HCT116 (cell line): ENCODE data around the gene KRTAP10-10. TPM values are rescaled to one million over a fixed set of nuclear protein-coding genes. Genes with fewer than 3 reads are reported as not detected.
"Not testable (repeated sequence)": the region's sequence is repeated elsewhere in the genome, so short reads cannot be mapped to it uniquely, and the experiment has no call there.

ENCODE experiments used
- ATAC-seq: fragments of 200-7000 bp; cut with Tn5 transposase; 2 replicates; pipeline ENCODE4 v1.9.1; 2020; ENCODE audit warnings: mild to moderate bottlenecking, moderate library complexity
- BruUV-seq: library from RNA; stranded (reverse); fragments of 400-500 nt; replicated peaks from 2 replicates; lab custom pipeline; 2021; lab: Mats Ljungman, UMichigan
- CTCF ChIA-PET: fragments of 300-600 bp; sonication (Branson Sonifier 250); formaldehyde crosslinking; loops from one replicate; lab custom pipeline; 2021; ENCODE audit warnings: antibody characterized with exemption; lab: Charles Lee
- POLR2A ChIA-PET: fragments of 300-600, 350-600 bp; sonication (Branson Sonifier 250); formaldehyde crosslinking; loops from one replicate; lab custom pipeline; 2021; ENCODE audit warnings: antibody characterized with exemption; lab: Charles Lee
- RAD21 ChIA-PET, 2 experiments: fragments of 300-600 bp; sonication (Branson Sonifier 250); formaldehyde crosslinking; loops; one replicate each; lab custom pipeline; 2023; ENCODE audit warnings: low total read pairs in 2 of 2; ENCODE audit not compliant: uncharacterized antibody in 2 of 2, unreplicated experiment in 2 of 2, low non-redundant PET in 1 of 2; lab: Charles Lee
- DNase-seq: peaks from one replicate; pipeline ENCODE4 v3.0.0-alpha.2; 2010; ENCODE audit warnings: low read depth, low spot score
- H2AFZ ChIP-seq: fragments of 200-600 bp; shearing (Covaris generic), sonication (generic); 2 replicates; pipeline ENCODE4 v1.6.1; 2017; ENCODE audit warnings: low read depth, mixed run types, mixed read lengths, antibody characterized with exemption, low read length; ENCODE audit not compliant: poor library complexity, severe bottlenecking
- H3K27ac ChIP-seq: 2 replicates; pipeline ENCODE4 v1.5.1; 2012; ENCODE audit warnings: low read depth, low read length
- H3K27me3 ChIP-seq: fragments of 200-600 bp; sonication (generic); 2 replicates; pipeline ENCODE4 v1.6.1; 2016; ENCODE audit warnings: mixed run types, low read length, mixed read lengths; ENCODE audit not compliant: insufficient read depth
- H3K36me3 ChIP-seq, 2 experiments: fragments of 200-500 bp in 1 of 2; fragments of 200-600 bp in 1 of 2; sonication (Bioruptor generic) in 1 of 2; sonication (generic) in 1 of 2; 2 replicates each; pipeline versions ENCODE4 v1.5.1 to v1.6.1; 2014 to 2016; ENCODE audit warnings: low read length in 2 of 2, inconsistent platforms in 1 of 2, mixed read lengths in 1 of 2, mixed run types in 1 of 2; ENCODE audit not compliant: insufficient read depth in 2 of 2, control insufficient read depth in 1 of 2
- H3K4me1 ChIP-seq, 2 experiments: fragments of 200-600 bp in 1 of 2; sonication (generic) in 1 of 2; 2 replicates each; pipeline versions ENCODE4 v1.5.1 to v1.6.1; 2012 to 2017; ENCODE audit warnings: low read length in 2 of 2, inconsistent platforms in 1 of 2, mild to moderate bottlenecking in 1 of 2, mixed read lengths in 1 of 2, mixed run types in 1 of 2, moderate library complexity in 1 of 2; ENCODE audit not compliant: insufficient read depth in 2 of 2, control insufficient read depth in 1 of 2
- H3K4me2 ChIP-seq: fragments of 200-600 bp; sonication (generic); 2 replicates; pipeline ENCODE4 v1.6.1; 2017; ENCODE audit warnings: mixed run types, low read length, mixed read lengths
- H3K4me3 ChIP-seq, 2 experiments: fragments of 200-600 bp in 1 of 2; sonication (generic) in 1 of 2; replicated peaks in 1 of 2; 2 replicates each; pipeline ENCODE4 v1.5.1; 2011 to 2016; ENCODE audit warnings: low read length in 2 of 2, control low read depth in 1 of 2, low read depth in 1 of 2, mild to moderate bottlenecking in 1 of 2, mixed read lengths in 1 of 2, mixed run types in 1 of 2
- H3K79me2 ChIP-seq: fragments of 200-600 bp; sonication (generic); 2 replicates; pipeline ENCODE4 v1.6.1; 2017; ENCODE audit warnings: mild to moderate bottlenecking, mixed run types, low read length, moderate library complexity, mixed read lengths; ENCODE audit not compliant: insufficient read depth
- H3K9ac ChIP-seq: fragments of 200-600 bp; sonication (generic); 2 replicates; pipeline ENCODE4 v1.6.1; 2016; ENCODE audit warnings: low read length, mixed read lengths
- H3K9me2 ChIP-seq: fragments of 200-600 bp; sonication (generic), shearing (Covaris generic); 2 replicates; pipeline ENCODE4 v1.6.1; 2017; ENCODE audit warnings: mixed run types, mild to moderate bottlenecking, moderate library complexity; ENCODE audit not compliant: insufficient read depth
- H3K9me3 ChIP-seq, 2 experiments: fragments of 200-500 bp in 1 of 2; fragments of 200-600 bp in 1 of 2; sonication (Bioruptor generic) in 1 of 2; sonication (generic) in 1 of 2; 2 replicates each; pipeline ENCODE4 v1.6.1; 2014 to 2017; ENCODE audit warnings: low read length in 2 of 2, mixed read lengths in 2 of 2, inconsistent platforms in 1 of 2, low read depth in 1 of 2, mild to moderate bottlenecking in 1 of 2, mixed run types in 1 of 2, moderate library complexity in 1 of 2; ENCODE audit not compliant: control insufficient read depth in 1 of 2, insufficient read depth in 1 of 2
- H4K20me1 ChIP-seq: fragments of 200-600 bp; sonication (generic), shearing (Covaris generic); 2 replicates; pipeline ENCODE4 v1.6.1; 2017; ENCODE audit warnings: mixed run types, mild to moderate bottlenecking, moderate library complexity; ENCODE audit not compliant: insufficient read depth
- CBX3 ChIP-seq: IDR thresholded peaks from 2 replicates; pipeline ENCODE4 v1.6.1; 2012; ENCODE audit warnings: low read depth
- CEBPB ChIP-seq: IDR thresholded peaks from 2 replicates; pipeline ENCODE4 v1.6.1; 2012; ENCODE audit warnings: low read depth
- EGR1 ChIP-seq: IDR thresholded peaks from 2 replicates; pipeline ENCODE4 v1.6.1; 2012; ENCODE audit warnings: low read depth
- EZH2phosphoT487 ChIP-seq: fragments of 200-600 bp; IDR thresholded peaks from 2 replicates; pipeline ENCODE4 v1.6.1; 2018; ENCODE audit warnings: antibody characterized with exemption, borderline replicate concordance
- FOSL1 ChIP-seq: IDR thresholded peaks from 2 replicates; pipeline ENCODE4 v1.6.1; 2012; ENCODE audit warnings: low read depth
- SIN3A ChIP-seq: IDR thresholded peaks from 2 replicates; pipeline ENCODE4 v1.6.1; 2012; ENCODE audit warnings: low read depth
- TCF7L2 ChIP-seq: IDR thresholded peaks from 2 replicates; pipeline ENCODE4 v1.7.0; 2011; ENCODE audit warnings: borderline replicate concordance, inconsistent platforms; ENCODE audit not compliant: insufficient read depth, insufficient read length; ENCODE audit errors: extremely low read depth
- YY1 ChIP-seq: IDR thresholded peaks from 2 replicates; pipeline ENCODE4 v1.6.1; 2011; ENCODE audit warnings: low read length, low read depth, moderate library complexity, mild to moderate bottlenecking; ENCODE audit not compliant: insufficient replicate concordance; ENCODE audit errors: extremely low read depth
- ZFX ChIP-seq: fragments of 450-650 bp; IDR thresholded peaks from 2 replicates; pipeline ENCODE4 v1.6.1; 2017
- ZNF274 ChIP-seq: fragments of 200-500 bp; sonication (Bioruptor generic); IDR thresholded peaks from 2 replicates; pipeline ENCODE4 v1.6.1; 2014; ENCODE audit warnings: mild to moderate bottlenecking, low read depth, low read length, inconsistent platforms
- intact Hi-C: fragments of 100-400 bp; cut with micrococcal nuclease; formaldehyde crosslinking; loops from 2 replicates; pipeline ENCODE4 v1.10.0; 2022
- total RNA-seq: library from RNA; stranded (reverse); gene quantifications from one replicate; pipeline ENCODE4 v1.2.1, GENCODE V29; 2021; ENCODE audit not compliant: unreplicated experiment
- TF ChIP-seq, protein P1 (sequence below): IDR thresholded peaks from 2 replicates; pipeline ENCODE4 v1.6.1; 2012
- TF ChIP-seq, protein P2 (sequence below): IDR thresholded peaks from 2 replicates; pipeline ENCODE4 v1.6.1; 2011; ENCODE audit warnings: mild to moderate bottlenecking, low read length, moderate library complexity; ENCODE audit not compliant: insufficient replicate concordance; ENCODE audit errors: extremely low read depth

The KRTAP10-10 gene
- total RNA-seq, 1 experiment from 2014 or later: not detected

DNA sequence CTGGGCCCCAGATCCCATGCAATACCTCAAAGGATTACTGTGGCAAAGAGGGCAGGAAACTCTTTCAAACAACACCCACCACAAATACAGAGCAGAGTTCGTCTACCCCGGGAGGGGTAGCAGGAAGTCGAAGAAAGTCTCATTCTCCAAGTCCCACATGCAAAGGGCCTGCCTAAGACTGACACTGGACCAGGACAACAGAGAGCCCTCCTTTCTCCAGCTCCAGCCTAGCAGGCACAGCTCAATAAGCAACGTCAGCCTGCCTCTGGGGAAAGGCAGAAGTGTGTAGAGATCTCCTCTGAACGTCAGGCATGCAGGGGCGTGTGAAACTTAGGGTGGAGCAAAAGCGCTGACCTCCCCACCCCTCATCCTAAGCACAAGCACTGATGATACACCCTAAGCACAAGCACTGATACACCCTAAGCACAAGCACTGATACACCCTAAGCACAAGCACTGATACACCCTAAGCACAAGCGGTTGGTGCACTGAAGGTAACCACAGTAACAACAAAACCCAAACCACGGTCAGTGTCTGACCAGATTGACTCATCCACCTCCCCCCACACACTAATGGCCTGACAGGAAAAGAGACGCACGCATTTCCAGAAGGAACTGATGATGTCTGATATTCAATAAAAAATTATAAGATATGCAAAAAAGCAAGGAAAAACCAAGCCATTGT, 21.9 kb downstream of the KRTAP10-10 start:
- BruUV-seq: no TSS peak
- H4K20me1 ChIP-seq: no peaks in the 10 kb centered on the region
- no peak overlapping the region for H3K27ac ChIP-seq
- H2AFZ ChIP-seq: no peak overlapping the region
- no peak for TF ChIP-seq ZNF274
- no peak for DNase-seq
- H3K27me3 ChIP-seq: no peaks in the 10 kb centered on the region
- H3K79me2 ChIP-seq: no peaks in the 10 kb centered on the region
- no peak overlapping the region for H3K4me3 ChIP-seq
- H3K4me2 ChIP-seq: no peak overlapping the region
- intact Hi-C loops: no loop called here
- RAD21 ChIA-PET: no interaction called here
- no peak for ATAC-seq
- CTCF ChIA-PET: no interaction called here
- POLR2A ChIA-PET: no interaction called here
- H3K9me3 ChIP-seq: no peaks in the 10 kb centered on the region
- no peaks in the 10 kb centered on the region for H3K36me3 ChIP-seq
- H3K4me1 ChIP-seq: no peaks in the 10 kb centered on the region
- H3K9me2 ChIP-seq: no peaks in the 10 kb centered on the region
- H3K9ac ChIP-seq: no peak overlapping the region

DNA sequence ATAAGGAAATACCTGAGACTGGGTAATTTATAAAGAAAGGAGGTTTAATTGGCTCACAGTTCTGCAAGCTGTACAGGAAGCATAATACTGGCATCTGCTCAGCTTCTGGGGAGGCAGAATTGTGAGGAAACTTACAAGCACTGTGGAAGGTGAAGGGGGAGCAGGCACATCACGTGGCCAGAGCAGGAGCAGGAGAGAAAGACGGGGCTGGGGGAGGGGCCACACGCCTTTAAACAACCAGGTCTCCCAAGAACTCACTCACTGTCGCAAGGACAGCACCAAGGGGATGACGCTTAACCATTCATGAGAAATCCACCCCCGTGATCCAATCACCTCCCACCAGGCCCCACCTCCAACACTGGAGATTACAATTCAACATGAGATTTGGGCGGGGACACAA, 24.4 kb downstream of the KRTAP10-10 start:
- H3K4me1 ChIP-seq, intact Hi-C loops, H3K4me2 ChIP-seq, ATAC-seq, H3K36me3 ChIP-seq, H3K27ac ChIP-seq, POLR2A ChIA-PET, H3K79me2 ChIP-seq, BruUV-seq, H3K9ac ChIP-seq, H3K27me3 ChIP-seq, H3K9me3 ChIP-seq, RAD21 ChIA-PET, CTCF ChIA-PET, H3K9me2 ChIP-seq, H4K20me1 ChIP-seq, DNase-seq, H3K4me3 ChIP-seq, H2AFZ ChIP-seq: not testable (repeated sequence)

DNA sequence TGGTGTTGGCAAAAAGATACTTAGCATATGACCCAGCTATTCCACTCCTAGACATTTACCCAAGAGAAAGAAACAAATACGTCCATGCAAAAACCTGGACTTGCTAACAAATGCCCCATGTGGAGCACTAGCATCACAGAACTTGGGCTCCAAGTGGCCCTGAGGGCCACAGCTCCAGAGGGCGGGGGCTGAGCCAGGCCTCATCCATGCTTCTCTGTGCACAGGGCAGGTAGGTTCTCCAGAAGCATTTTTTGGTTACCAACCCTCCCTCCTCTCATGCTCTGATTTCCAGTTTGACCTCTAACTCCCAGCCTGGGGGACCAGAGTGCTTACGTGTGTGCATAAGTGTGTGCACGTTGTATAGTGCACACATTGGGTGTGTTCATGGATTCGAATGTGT, 27.5 kb downstream of the KRTAP10-10 start:
- ATAC-seq: no peak
- RAD21 ChIA-PET: no interaction called here
- Histone ChIP-seq H3K36me3 (no peaks in the 10 kb centered on the region; a peak in 1 of 4 replicates), H3K4me3 (no peak overlapping the region), H3K4me2 (no peak overlapping the region), H4K20me1 (no peaks in the 10 kb centered on the region), H3K9ac (no peak overlapping the region), H3K9me3 (no peaks in the 10 kb centered on the region), H3K79me2 (no peaks in the 10 kb centered on the region), H2AFZ (no peak overlapping the region), H3K9me2 (no peaks in the 10 kb centered on the region), H3K4me1 (no peaks in the 10 kb centered on the region), H3K27me3 (0 out of 2 replicates have a peak, but pooled peaks cover 5% of the 10 kb centered on the region), H3K27ac (no peak overlapping the region)
- DNase-seq: no peak
- intact Hi-C loops: no loop called here
- POLR2A ChIA-PET: no interaction called here
- CTCF ChIA-PET: no interaction called here
- BruUV-seq: no TSS peak
- TF ChIP-seq YY1 (no peak), CBX3 (no peak), SIN3A (no peak), EGR1 (no peak), CEBPB (no peak), ZFX (no peak), TCF7L2 (no peak), EZH2phosphoT487 (no peak), FOSL1 (no peak)
- TF ChIP-seq, protein P1, sequence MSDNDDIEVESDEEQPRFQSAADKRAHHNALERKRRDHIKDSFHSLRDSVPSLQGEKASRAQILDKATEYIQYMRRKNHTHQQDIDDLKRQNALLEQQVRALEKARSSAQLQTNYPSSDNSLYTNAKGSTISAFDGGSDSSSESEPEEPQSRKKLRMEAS: no peak
- TF ChIP-seq, protein P2, sequence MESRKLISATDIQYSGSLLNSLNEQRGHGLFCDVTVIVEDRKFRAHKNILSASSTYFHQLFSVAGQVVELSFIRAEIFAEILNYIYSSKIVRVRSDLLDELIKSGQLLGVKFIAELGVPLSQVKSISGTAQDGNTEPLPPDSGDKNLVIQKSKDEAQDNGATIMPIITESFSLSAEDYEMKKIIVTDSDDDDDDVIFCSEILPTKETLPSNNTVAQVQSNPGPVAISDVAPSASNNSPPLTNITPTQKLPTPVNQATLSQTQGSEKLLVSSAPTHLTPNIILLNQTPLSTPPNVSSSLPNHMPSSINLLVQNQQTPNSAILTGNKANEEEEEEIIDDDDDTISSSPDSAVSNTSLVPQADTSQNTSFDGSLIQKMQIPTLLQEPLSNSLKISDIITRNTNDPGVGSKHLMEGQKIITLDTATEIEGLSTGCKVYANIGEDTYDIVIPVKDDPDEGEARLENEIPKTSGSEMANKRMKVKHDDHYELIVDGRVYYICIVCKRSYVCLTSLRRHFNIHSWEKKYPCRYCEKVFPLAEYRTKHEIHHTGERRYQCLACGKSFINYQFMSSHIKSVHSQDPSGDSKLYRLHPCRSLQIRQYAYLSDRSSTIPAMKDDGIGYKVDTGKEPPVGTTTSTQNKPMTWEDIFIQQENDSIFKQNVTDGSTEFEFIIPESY: no peak
